ENCODE results near the gene SND1. TPM values are rescaled to one million over a fixed set of nuclear protein-coding genes. Genes with fewer than 3 reads are reported as not detected.
"Not testable (repeated sequence)": the region's sequence is repeated elsewhere in the genome, so short reads cannot be mapped to it uniquely, and the experiment has no call there.

The SND1 gene
- total RNA-seq, 4 donors from 2014 or later: 64.3 to 77.0 (median 70.4) TPM

GRCh38 chr7:127901895-127902703 lies 250.1 kb downstream of the SND1 start:
- Histone ChIP-seq H3K9me3 (no peaks in the 10 kb centered on the region), H3K27ac (no peak overlapping the region), H3K36me3 (no peaks in the 10 kb centered on the region), H3K27me3 (no peaks in the 10 kb centered on the region), H3K4me3 (no peak overlapping the region), H3K4me1 (peaks cover 21 to 43% (median 29%) of the 10 kb centered on the region in 4 donors)
- 76 to 85% methylated on average over 5 of the region's 5 CpGs for WGBS, 2 donors (ENCODE audit: low coverage in 1 of 2)
- intact Hi-C loops (cut with DNase I; ENCODE audit: low total_unique reads) (no loop called here), in situ Hi-C loops (cut with MboI; ENCODE audit: low pct_ligation_motif_present in 1 of 4, low pct_unique_long_range_greater_than_20kb in 1 of 4, low sequenced_read_pairs in 3 of 4) (no loop called here)
- DNase-seq: no peak
- TF ChIP-seq EP300 (IDR thresholded peaks at IDR 0.05; ENCODE audit: low read depth) (no peak), POLR2AphosphoS5 (IDR thresholded peaks at IDR 0.05) (no peak), CTCF (IDR thresholded peaks at IDR 0.05) (no peak)

- in situ Hi-C loops (cut with MboI; ENCODE audit: low pct_ligation_motif_present in 1 of 4, low pct_unique_long_range_greater_than_20kb in 1 of 4, low sequenced_read_pairs in 3 of 4); H3K4me3 ChIP-seq; H3K27me3 ChIP-seq; DNase-seq; H3K9me3 ChIP-seq; H3K27ac ChIP-seq; intact Hi-C loops (cut with DNase I; ENCODE audit: low total_unique reads); H3K36me3 ChIP-seq: not testable (repeated sequence)
- WGBS, 2 donors (ENCODE audit: low coverage in 1 of 2): 90 to 97% methylated on average over 4 to 6 of the region's 6 CpGs
- peaks cover 21 to 50% (median 34%) of the 10 kb centered on the region in 4 donors for H3K4me1 ChIP-seq
Observed at GRCh38 chr7:127902753-127903152, 250.8 kb downstream of the SND1 start.

- no peaks in the 10 kb centered on the region for H3K27me3 ChIP-seq
- DNase-seq: no peak
- H3K36me3 ChIP-seq: no peaks in the 10 kb centered on the region
- H3K9me3 ChIP-seq: no peaks in the 10 kb centered on the region
- no peak overlapping the region for H3K4me3 ChIP-seq
- H3K27ac ChIP-seq: no peak overlapping the region
- WGBS, 2 donors (ENCODE audit: low coverage in 1 of 2): 80 to 91% methylated on average over 4 of the region's 4 CpGs
- in situ Hi-C loops (cut with MboI; ENCODE audit: low pct_ligation_motif_present in 1 of 4, low pct_unique_long_range_greater_than_20kb in 1 of 4, low sequenced_read_pairs in 3 of 4): no loop called here
- TF ChIP-seq EP300 (IDR thresholded peaks at IDR 0.05; ENCODE audit: low read depth) (no peak), CTCF (IDR thresholded peaks at IDR 0.05) (no peak), POLR2AphosphoS5 (IDR thresholded peaks at IDR 0.05) (no peak), POLR2A (IDR thresholded peaks at IDR 0.05) (no peak)
- H3K4me1 ChIP-seq: peaks cover 21 to 63% (median 45%) of the 10 kb centered on the region in 4 donors
- intact Hi-C loops (cut with DNase I; ENCODE audit: low total_unique reads): no loop called here
Observed at GRCh38 chr7:127903892-127904669, 252.1 kb downstream of the SND1 start.

- peaks cover 21 to 69% (median 50%) of the 10 kb centered on the region in 4 donors for H3K4me1 ChIP-seq
- in situ Hi-C loops (cut with MboI; ENCODE audit: low pct_ligation_motif_present in 1 of 4, low pct_unique_long_range_greater_than_20kb in 1 of 4, low sequenced_read_pairs in 3 of 4): no loop called here
- WGBS, 2 donors (ENCODE audit: low coverage in 1 of 2): 72 to 76% methylated on average over 6 of the region's 6 CpGs
Observed at GRCh38 chr7:127904670-127904985, 252.6 kb downstream of the SND1 start.

More at GRCh38 chr7:127904670-127904985, 252.6 kb downstream of the SND1 start:
- TF ChIP-seq EP300 (IDR thresholded peaks at IDR 0.05; ENCODE audit: low read depth) (no peak), CTCF (IDR thresholded peaks at IDR 0.05) (no peak), POLR2A (IDR thresholded peaks at IDR 0.05) (no peak), POLR2AphosphoS5 (IDR thresholded peaks at IDR 0.05) (no peak)
- no peaks in the 10 kb centered on the region for H3K36me3 ChIP-seq
- H3K27ac ChIP-seq: no peak overlapping the region
- no peak for DNase-seq
- intact Hi-C loops (cut with DNase I; ENCODE audit: low total_unique reads): no loop called here
- no peaks in the 10 kb centered on the region for H3K9me3 ChIP-seq
- H3K27me3 ChIP-seq: no peaks in the 10 kb centered on the region
- no peak overlapping the region for H3K4me3 ChIP-seq

Measured in transverse colon (tissue), 4 donors.